Hepatocyte (in vitro differentiated cells): ENCODE results near the gene BBIP1.
"Not testable (repeated sequence)": the region's sequence is repeated elsewhere in the genome, so short reads cannot be mapped to it uniquely, and the experiment has no call there.

Experiments
- EZH2 ChIP-seq: fragments of 200-600 bp; sonication (generic); IDR thresholded peaks from 2 replicates; pipeline ENCODE4 v1.6.1; 2016; ENCODE audit warnings: antibody characterized with exemption, mild to moderate bottlenecking, borderline replicate concordance
- TF ChIP-seq, protein P1 (sequence below): fragments of 200-600 bp; sonication (generic); IDR thresholded peaks from 2 replicates; pipeline ENCODE4 v1.5.1; 2016; ENCODE audit warnings: antibody characterized with exemption, mild to moderate bottlenecking; ENCODE audit not compliant: poor library complexity

DNA sequence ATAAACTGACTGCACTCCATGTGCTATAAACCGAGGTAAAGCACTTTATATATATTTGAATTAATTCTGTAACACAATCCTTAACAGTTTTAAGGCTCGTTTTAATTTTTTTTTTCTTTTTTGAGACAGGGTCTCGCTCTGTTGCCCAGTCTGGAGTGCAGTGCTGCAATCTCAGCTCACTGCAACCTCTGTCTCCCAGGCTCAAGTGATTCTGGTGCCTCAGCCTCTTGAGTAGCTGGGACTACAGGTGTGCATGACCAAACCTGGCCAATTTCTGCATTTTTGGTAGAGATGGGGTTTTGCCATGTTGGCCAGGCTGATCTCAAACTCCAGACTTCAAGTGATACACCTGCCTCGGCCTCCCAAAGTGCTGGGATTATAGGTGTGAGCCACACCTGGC lies 3.4 kb downstream of the BBIP1 start:
- TF ChIP-seq, protein P1, sequence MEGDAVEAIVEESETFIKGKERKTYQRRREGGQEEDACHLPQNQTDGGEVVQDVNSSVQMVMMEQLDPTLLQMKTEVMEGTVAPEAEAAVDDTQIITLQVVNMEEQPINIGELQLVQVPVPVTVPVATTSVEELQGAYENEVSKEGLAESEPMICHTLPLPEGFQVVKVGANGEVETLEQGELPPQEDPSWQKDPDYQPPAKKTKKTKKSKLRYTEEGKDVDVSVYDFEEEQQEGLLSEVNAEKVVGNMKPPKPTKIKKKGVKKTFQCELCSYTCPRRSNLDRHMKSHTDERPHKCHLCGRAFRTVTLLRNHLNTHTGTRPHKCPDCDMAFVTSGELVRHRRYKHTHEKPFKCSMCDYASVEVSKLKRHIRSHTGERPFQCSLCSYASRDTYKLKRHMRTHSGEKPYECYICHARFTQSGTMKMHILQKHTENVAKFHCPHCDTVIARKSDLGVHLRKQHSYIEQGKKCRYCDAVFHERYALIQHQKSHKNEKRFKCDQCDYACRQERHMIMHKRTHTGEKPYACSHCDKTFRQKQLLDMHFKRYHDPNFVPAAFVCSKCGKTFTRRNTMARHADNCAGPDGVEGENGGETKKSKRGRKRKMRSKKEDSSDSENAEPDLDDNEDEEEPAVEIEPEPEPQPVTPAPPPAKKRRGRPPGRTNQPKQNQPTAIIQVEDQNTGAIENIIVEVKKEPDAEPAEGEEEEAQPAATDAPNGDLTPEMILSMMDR, result not testable (repeated sequence)
- TF ChIP-seq EZH2, result not testable (repeated sequence)
